ENCODE results near the gene PYGB. TPM values are rescaled to one million over a fixed set of nuclear protein-coding genes. Genes with fewer than 3 reads are reported as not detected.

PYGB gene
- total RNA-seq, 1 experiment from 2014 or later = 258 TPM

DNA sequence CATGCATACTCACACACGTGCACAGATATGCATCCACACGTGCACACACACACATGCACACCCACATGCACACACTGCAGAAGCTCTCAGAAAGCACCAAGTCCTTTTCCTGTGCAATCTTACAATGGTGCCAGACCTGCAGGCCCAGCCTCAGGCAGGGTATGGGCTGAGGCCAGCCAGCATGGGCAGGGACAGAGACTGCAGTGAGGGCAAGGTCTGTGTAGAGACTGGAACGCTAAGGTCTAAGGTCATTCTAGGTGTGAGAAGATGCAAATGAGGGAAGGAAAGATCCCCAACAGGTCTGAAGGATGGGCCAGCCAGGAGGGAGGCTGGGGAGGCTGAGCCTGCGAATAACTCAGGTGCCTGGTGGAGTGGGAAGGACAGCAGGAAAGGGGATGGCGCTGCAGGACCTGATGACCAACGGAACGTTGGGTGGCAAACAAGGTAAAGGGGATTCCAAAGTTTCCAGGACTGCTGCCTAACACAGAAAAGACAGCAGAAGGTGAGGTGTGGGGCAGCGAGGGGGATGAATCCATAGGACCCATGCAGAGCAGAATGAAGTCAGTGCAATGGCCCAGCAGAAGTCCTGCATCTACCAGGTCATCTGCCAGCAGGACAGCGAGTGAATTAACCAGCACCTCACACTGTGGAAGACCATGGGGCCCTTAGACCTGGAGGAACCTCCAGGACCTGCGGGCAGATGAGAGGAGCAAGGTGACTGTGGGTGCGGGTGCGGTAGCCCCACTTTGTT is 75.8 kb downstream of the PYGB start:
- Mint-ChIP-seq H3K36me3 (ENCODE audit: insufficient read depth, unreplicated experiment) (no peaks in the 10 kb centered on the region), H3K4me1 (ENCODE audit: low read depth, unreplicated experiment) (no peaks in the 10 kb centered on the region), H3K27ac (ENCODE audit: unreplicated experiment) (no peak overlapping the region), H3K4me3 (ENCODE audit: low read depth, unreplicated experiment) (no peak overlapping the region), H3K9me3 (ENCODE audit: low read depth, unreplicated experiment) (no peaks in the 10 kb centered on the region), H3K27me3 (ENCODE audit: unreplicated experiment) (no peaks in the 10 kb centered on the region)
- no peak for DNase-seq
- CTCF ChIA-PET = no interaction called here
- BruUV-seq (replicated peaks) = no TSS peak
- intact Hi-C loops (cut with micrococcal nuclease; ENCODE audit: unreplicated experiment) = no loop called here
- TF ChIP-seq, protein P1, sequence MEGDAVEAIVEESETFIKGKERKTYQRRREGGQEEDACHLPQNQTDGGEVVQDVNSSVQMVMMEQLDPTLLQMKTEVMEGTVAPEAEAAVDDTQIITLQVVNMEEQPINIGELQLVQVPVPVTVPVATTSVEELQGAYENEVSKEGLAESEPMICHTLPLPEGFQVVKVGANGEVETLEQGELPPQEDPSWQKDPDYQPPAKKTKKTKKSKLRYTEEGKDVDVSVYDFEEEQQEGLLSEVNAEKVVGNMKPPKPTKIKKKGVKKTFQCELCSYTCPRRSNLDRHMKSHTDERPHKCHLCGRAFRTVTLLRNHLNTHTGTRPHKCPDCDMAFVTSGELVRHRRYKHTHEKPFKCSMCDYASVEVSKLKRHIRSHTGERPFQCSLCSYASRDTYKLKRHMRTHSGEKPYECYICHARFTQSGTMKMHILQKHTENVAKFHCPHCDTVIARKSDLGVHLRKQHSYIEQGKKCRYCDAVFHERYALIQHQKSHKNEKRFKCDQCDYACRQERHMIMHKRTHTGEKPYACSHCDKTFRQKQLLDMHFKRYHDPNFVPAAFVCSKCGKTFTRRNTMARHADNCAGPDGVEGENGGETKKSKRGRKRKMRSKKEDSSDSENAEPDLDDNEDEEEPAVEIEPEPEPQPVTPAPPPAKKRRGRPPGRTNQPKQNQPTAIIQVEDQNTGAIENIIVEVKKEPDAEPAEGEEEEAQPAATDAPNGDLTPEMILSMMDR (IDR thresholded peaks at IDR 0.05; ENCODE audit: unreplicated experiment) = no peak

DNA sequence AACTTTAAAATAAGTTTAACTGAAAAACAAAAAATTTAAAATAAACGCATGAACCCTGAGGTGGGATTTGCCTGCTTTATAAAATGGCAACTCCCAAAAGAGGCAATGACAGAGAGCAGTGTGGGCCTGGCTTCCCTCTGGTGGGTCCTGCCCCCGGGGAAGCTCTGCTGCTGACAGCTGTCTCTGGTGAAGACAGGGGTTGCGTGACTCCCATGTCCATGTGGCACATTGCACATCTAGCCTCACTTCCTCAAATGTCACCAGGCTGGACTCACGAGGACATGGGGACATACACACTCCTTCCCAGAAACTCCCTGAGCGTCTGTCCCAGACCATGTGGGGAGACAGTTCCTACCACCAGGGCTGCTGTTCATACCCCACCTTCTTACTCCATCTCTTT is 76.5 kb downstream of the PYGB start:
- no TSS peak for BruUV-seq (replicated peaks)
- no peak for DNase-seq
- intact Hi-C loops (cut with micrococcal nuclease; ENCODE audit: unreplicated experiment) = no loop called here
- H3K4me3 Mint-ChIP-seq (ENCODE audit: low read depth, unreplicated experiment) = no peak overlapping the region
- H3K27ac Mint-ChIP-seq (ENCODE audit: unreplicated experiment) = no peak overlapping the region
- H3K36me3 Mint-ChIP-seq (ENCODE audit: insufficient read depth, unreplicated experiment) = no peaks in the 10 kb centered on the region
- no peaks in the 10 kb centered on the region for H3K9me3 Mint-ChIP-seq (ENCODE audit: low read depth, unreplicated experiment)
- TF ChIP-seq, protein P1 (IDR thresholded peaks at IDR 0.05; ENCODE audit: unreplicated experiment) = no peak
- no peaks in the 10 kb centered on the region for H3K4me1 Mint-ChIP-seq (ENCODE audit: low read depth, unreplicated experiment)
- CTCF ChIA-PET = interaction anchor here (0.7 kb wide), 1 partner anchor 25 kb away, joined by 10 read pairs; no protein-coding TSS in a partner anchor
- H3K27me3 Mint-ChIP-seq (ENCODE audit: unreplicated experiment) = no peaks in the 10 kb centered on the region

GRCh38 chr20:25325073-25325472 is 77.2 kb downstream of the PYGB start:
- BruUV-seq (replicated peaks) = no TSS peak
- CTCF ChIA-PET = interaction anchor here (0.7 kb wide), 1 partner anchor 26 kb away, joined by 10 read pairs; no protein-coding TSS in a partner anchor
- no peaks in the 10 kb centered on the region for H3K4me1 Mint-ChIP-seq (ENCODE audit: low read depth, unreplicated experiment)
- intact Hi-C loops (cut with micrococcal nuclease; ENCODE audit: unreplicated experiment) = no loop called here
- H3K27ac Mint-ChIP-seq (ENCODE audit: unreplicated experiment) = no peak overlapping the region
- H3K27me3 Mint-ChIP-seq (ENCODE audit: unreplicated experiment) = no peaks in the 10 kb centered on the region
- no peaks in the 10 kb centered on the region for H3K36me3 Mint-ChIP-seq (ENCODE audit: insufficient read depth, unreplicated experiment)
- no peak for DNase-seq
- H3K4me3 Mint-ChIP-seq (ENCODE audit: low read depth, unreplicated experiment) = no peak overlapping the region
- TF ChIP-seq, protein P1 (IDR thresholded peaks at IDR 0.05; ENCODE audit: unreplicated experiment) = no peak
- no peaks in the 10 kb centered on the region for H3K9me3 Mint-ChIP-seq (ENCODE audit: low read depth, unreplicated experiment)

DNA sequence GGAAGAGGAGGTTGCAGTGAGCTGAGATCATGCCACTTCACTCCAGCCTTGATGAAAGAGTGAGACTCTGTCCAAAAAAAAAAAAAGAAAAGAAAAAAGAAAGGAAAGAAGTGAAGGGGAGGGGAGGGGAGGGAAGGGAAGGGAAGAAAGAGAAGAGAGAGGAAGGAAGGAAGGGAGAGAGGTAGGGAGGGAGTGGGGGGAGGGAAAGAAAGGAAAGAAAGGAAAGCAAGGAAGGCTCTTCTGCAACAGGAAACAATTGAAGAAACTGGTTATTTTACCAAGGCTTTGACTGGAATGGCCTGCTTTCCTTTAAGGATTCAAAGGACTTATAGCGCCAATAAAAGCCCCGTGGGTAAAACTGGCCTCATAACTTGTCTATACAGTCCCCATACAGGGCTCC is 78.1 kb downstream of the PYGB start:
- H3K4me1 Mint-ChIP-seq (ENCODE audit: low read depth, unreplicated experiment) = no peaks in the 10 kb centered on the region
- H3K4me3 Mint-ChIP-seq (ENCODE audit: low read depth, unreplicated experiment) = no peak overlapping the region
- no peak for DNase-seq
- H3K27ac Mint-ChIP-seq (ENCODE audit: unreplicated experiment) = no peak overlapping the region
- intact Hi-C loops (cut with micrococcal nuclease; ENCODE audit: unreplicated experiment) = no loop called here
- H3K27me3 Mint-ChIP-seq (ENCODE audit: unreplicated experiment) = no peaks in the 10 kb centered on the region
- TF ChIP-seq, protein P1 (IDR thresholded peaks at IDR 0.05; ENCODE audit: unreplicated experiment) = no peak
- BruUV-seq (replicated peaks) = no TSS peak
- CTCF ChIA-PET = no interaction called here
- no peaks in the 10 kb centered on the region for H3K9me3 Mint-ChIP-seq (ENCODE audit: low read depth, unreplicated experiment)
- no peaks in the 10 kb centered on the region for H3K36me3 Mint-ChIP-seq (ENCODE audit: insufficient read depth, unreplicated experiment)
